Measurements from ENCODE around the gene KRT33B. TPM values are rescaled to one million over a fixed set of nuclear protein-coding genes. Genes with fewer than 3 reads are reported as not detected.

The KRT33B gene
- polyA plus RNA-seq, 10 donors, result 0.09 to 0.26 (median 0.18) TPM; not detected in 4

DNA sequence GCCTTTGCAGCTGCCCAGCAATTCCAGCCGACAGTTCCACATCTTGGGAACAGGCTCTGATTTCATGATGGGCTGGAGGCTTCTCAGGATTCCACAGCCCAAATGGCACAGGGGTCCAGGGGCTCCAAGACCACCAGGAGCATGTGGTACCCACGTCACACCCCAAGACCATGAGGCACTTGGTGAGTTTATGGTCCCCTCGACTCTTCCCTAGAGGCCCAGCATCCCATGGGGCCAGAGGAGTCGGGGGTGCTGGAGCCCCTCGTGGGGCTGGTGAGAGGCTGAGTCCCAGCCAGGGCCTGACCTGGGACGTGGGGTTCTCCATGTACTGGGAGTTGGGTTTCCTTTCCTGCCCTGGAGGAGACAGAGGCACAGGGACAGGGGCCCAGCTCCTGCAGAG is 44.0 kb downstream of the KRT33B start:
- DNase-seq, result no peak

DNA sequence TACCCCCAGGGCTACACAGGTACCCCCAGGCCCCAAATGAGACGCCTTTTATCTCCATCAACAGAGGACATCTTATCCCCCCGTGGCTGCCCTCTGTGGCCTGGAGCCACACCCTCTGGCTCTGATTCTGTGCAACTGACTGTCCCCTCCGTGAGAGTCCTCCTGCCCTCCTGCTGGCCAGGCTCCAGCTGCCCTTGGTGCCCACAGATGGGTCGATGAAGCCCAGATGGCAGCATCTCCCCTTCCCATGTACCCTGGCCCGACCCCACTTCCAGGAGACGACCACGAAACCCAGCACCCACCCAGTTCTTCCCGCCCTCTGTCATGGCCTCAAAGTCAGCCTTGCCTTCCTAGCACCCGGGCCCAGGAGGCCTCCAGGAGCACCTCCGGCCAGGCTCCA is 44.5 kb downstream of the KRT33B start:
- DNase-seq, result no peak

DNA sequence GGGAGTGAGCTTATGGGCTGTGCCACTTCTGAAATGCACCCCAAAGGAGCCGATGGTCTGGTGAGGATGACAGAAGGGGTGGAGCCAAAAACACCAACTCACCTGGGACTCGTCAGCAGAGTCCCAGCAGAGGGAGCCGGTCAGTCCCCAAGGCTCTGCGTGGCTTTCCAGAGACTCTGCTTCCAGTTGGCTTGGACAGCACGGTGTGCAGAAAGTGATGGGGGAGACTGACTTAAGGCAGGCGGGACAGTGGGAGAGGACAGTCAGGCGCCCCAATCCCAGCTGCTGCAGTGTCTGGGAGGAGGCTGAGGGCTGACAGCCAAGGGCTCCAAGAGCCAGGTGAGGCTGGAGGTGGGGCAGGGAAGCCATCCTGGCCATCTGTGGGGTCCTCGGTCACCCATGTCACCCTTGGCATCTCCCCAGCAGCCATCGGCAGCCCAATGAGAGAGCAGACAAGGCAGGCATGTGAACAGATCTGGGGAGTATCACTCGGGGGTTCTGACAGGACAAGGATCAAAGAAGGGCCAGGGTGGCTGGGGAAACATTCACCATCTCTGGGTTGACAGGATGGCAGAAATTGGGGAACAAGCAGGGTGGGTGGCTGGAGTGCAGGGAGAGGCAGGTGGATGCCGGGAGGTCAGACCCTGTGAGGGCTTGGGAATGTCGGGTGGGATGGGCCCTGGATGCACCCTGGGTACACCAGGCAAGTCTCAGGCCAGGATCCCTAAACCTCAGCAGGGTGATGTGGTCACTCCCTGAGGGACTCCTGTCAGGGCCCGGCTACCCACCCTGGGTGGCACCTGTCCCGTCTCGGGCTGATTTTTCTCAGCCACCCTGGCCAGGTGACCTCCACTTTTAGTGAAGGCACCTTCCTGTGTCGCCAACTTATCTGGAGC is 45.2 kb downstream of the KRT33B start:
- no peak for DNase-seq

DNA sequence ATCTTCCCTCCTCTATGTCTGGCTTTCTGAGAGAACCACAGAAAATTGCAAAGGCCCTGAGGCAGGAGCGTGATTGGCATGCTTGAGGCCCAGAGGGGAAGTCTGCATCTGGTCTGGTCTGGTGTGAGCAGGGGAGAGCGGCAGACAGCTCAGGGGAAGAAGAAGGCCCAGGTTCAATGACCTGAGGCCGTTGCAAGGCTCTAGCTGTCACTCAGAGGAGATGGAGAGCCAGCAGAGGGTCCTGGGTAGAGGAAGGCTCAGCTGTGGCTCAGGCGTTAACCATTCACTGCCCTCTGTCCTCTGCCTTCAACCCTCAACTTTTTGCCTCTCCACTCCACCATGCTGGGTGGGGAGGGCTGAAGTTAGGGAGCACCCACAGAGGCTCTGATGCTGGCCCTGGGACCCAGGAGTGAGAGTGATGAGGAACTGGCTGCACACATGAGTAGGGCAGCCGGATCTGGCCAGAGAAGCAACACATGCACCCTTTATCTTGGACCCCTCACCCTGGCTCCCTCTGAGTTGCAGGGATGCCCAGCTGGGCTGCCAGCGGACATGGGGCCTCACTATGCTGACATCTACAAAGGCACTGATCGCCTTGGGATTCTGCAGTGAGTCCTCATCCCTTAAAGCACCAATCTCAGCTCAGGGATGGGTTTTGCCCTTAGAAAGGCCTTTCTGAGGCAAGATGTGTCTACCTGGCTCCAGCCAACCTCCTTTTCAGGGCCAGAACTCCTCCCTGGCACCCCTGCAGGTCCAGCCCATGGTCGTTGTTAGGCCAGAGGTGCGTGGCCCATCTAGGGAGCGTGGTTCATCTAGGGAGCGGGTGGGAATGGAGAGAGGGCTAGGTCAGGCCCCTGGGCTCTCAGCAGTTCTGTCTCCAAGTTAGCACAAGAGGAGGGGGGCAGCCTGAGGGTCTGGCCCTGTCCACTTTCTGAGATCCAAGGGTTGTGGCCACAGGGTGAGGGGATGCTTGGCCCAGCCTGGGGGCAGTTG is 46.4 kb downstream of the KRT33B start:
- no peak for DNase-seq

DNA sequence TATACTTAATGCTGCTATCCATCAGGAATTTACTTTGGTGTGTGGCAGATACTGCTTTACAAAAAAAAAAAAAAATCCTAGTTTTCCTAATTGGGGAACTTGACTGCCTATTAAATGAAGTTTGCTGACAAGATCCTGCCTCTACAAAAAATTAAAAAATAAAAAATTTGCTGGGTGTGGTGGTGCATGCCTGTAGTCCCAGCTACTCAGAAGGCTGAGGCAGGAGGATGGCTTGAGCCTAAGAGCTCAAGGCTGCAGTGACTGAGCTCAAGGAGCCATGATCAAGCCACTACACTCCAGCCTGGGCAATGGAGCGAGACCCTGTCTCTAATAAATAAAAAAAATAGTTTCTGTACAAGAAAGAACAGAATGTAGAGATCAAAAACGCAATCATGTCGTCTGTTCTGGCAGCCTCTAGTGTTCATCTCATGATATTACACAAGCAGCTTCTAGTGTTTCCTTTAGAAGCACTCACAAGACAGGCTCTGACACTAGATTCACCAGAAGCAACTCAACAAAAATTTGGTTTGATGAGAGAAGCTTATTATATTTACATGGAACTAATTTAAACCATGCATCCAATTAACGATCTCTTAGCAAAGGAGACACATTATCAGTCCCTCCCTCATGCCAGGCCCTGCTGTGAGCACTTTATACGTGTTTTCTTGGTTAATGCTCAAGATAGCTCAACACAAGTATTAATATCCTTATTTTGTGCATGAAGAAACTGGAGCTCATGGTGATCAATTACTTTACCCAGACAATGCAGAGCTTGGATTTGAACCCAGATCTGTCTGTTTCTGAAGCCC is 47.3 kb downstream of the KRT33B start:
- peak; percentile 17 to 53 (median 29) for DNase-seq

DNA sequence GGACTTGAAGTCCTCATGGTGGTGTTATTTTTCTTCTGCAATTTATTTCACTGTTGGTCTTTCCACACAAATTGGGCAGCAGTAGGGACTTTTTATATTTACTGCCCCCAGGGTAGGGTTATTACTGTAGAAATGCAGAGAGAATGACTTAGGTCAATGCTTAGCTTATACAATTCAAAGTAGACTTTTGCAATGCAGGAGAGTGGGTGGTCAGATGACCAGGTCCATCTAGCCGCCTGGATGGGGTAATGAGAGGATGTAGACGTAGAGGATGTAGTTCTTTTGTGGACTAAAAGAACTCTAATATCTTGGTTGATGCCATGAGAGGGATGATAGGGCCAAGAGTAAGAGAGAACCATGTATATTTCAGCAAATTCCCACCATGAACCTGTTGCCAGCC is 51.4 kb downstream of the KRT33B start:
- no peak for DNase-seq

DNA sequence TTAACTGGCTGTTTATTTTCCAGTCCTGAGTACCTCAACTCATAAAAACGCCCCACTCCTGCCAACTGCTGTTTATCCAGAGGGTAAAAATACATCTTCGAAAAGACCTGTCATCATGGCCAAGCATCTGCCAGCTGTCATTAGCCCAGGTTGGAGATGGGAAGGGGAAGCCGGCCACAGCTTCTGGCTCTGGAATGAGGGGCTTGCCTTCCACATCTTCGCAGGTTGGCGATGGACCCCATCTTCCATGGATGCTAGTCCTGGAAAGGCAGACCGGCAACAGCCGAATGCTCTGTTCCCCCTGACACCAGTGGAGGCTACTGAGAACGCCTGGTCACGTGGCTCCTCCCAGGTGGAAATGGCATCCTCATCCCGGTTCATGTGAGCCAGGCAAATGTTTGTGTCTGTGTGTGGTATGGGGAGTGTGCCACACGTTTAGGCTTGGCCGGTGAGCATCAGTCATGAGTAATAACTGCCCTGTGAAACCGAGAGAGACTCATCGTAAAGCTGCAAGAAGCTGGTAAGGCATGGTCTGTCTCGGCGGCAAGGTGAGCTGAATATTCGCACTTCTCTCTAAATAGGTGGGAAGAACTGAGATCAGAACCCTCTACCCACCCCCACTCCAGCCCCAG is 53.7 kb downstream of the KRT33B start:
- DNase-seq, result no peak

DNA sequence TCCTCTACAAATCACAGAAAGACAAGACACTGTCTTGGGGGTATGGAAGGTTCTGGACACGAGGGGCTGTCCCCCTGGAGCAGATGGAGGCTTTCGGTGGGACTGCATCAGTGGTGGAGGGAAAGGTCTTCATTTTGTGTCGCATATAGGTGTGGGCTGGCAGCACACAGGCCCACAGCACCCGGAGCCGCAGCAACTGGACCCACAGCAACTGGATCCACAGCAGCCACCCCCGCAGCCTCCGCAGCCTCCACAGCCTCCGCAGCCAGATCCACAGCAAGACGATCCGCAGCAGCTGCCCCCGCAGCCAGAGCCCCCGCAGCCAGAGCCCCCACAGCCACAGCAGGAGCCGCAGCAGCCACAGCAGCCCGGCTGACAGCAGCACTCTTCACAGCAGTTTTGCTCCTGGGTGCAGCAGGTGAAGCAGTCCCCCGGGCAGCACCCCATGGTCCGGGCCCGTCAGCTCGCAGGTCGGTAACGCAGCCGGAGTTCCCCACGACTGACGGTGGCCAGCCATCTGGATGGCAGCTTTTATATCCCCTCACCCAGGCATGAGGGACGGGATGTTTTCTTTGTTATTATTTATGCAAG is 54.3 kb downstream of the KRT33B start, which contains the start of gene KRTAP17-1:
TSS of gene KRTAP17-1 (minus strand) at position 507 of the 591 bp plus-strand sequence. CDS start at position 447, 60 bp downstream.
- no peak for DNase-seq

Other genes with a start within 250 kb of the KRT33B start
- not detected for gene KRTAP4-12, start 245.6 kb downstream of the KRT33B start, polyA plus RNA-seq (ENCODE audit: insufficient read length in 10 of 10)
- gene KRTAP4-6, start 229.3 kb downstream of the KRT33B start, polyA plus RNA-seq (ENCODE audit: insufficient read length in 10 of 10), result not detected
- gene KRTAP4-5, start 220.0 kb downstream of the KRT33B start, polyA plus RNA-seq (ENCODE audit: insufficient read length in 10 of 10), result not detected
- not detected for gene KRTAP4-4, start 209.1 kb downstream of the KRT33B start, polyA plus RNA-seq (ENCODE audit: insufficient read length in 10 of 10)
- gene KRTAP4-3, start 201.6 kb downstream of the KRT33B start, polyA plus RNA-seq (ENCODE audit: insufficient read length in 10 of 10), result not detected
- not detected for gene KRTAP4-2, start 191.6 kb downstream of the KRT33B start, polyA plus RNA-seq (ENCODE audit: insufficient read length in 10 of 10)
- gene KRTAP4-1, start 184.9 kb downstream of the KRT33B start, polyA plus RNA-seq (ENCODE audit: insufficient read length in 10 of 10), result not detected
- not detected for gene KRTAP9-1, start 179.9 kb downstream of the KRT33B start, polyA plus RNA-seq (ENCODE audit: insufficient read length in 10 of 10)
- not detected for gene KRTAP9-2, start 143.2 kb downstream of the KRT33B start, polyA plus RNA-seq (ENCODE audit: insufficient read length in 10 of 10)
- gene KRTAP9-3, start 137.4 kb downstream of the KRT33B start, polyA plus RNA-seq (ENCODE audit: insufficient read length in 10 of 10), result not detected
- not detected for gene KRTAP9-8, start 131.8 kb downstream of the KRT33B start, polyA plus RNA-seq (ENCODE audit: insufficient read length in 10 of 10)
- gene KRTAP9-4, start 120.1 kb downstream of the KRT33B start, polyA plus RNA-seq (ENCODE audit: insufficient read length in 10 of 10), result not detected
- not detected for gene KRTAP9-9, start 114.4 kb downstream of the KRT33B start, polyA plus RNA-seq (ENCODE audit: insufficient read length in 10 of 10)
- gene KRTAP9-6, start 104.4 kb downstream of the KRT33B start, polyA plus RNA-seq (ENCODE audit: insufficient read length in 10 of 10), result under 1 TPM in 5 of 10 donors, not detected in 5; 0.15 to 0.30 (median 0.27) TPM
- not detected for gene KRTAP9-7, start 94.1 kb downstream of the KRT33B start, polyA plus RNA-seq (ENCODE audit: insufficient read length in 10 of 10)
- gene KRTAP29-1, start 67.0 kb downstream of the KRT33B start, polyA plus RNA-seq (ENCODE audit: insufficient read length in 10 of 10), result not detected
- not detected for gene KRTAP16-1, start 60.5 kb downstream of the KRT33B start, polyA plus RNA-seq (ENCODE audit: insufficient read length in 10 of 10)
- gene KRTAP17-1, start 54.1 kb downstream of the KRT33B start, polyA plus RNA-seq (ENCODE audit: insufficient read length in 10 of 10), result not detected
- not detected for gene KRT33A, start 19.0 kb downstream of the KRT33B start, polyA plus RNA-seq (ENCODE audit: insufficient read length in 10 of 10)
- gene KRT34, start 12.5 kb upstream of the KRT33B start, polyA plus RNA-seq (ENCODE audit: insufficient read length in 10 of 10), result under 1 TPM in 1 of 10 donors, not detected in 9; 0.12 TPM
- gene KRT31, start 27.8 kb upstream of the KRT33B start, polyA plus RNA-seq (ENCODE audit: insufficient read length in 10 of 10), result 1 to 10 TPM; 3.3 to 6.5 (median 4.7) TPM
- not detected for gene KRT37, start 54.8 kb upstream of the KRT33B start, polyA plus RNA-seq (ENCODE audit: insufficient read length in 10 of 10)
- gene KRT38, start 71.2 kb upstream of the KRT33B start, polyA plus RNA-seq (ENCODE audit: insufficient read length in 10 of 10), result not detected
- under 1 TPM in 1 of 10 donors, not detected in 9; 0.11 TPM for gene KRT32, start 97.6 kb upstream of the KRT33B start, polyA plus RNA-seq (ENCODE audit: insufficient read length in 10 of 10)
- gene KRT35, start 111.3 kb upstream of the KRT33B start, polyA plus RNA-seq (ENCODE audit: insufficient read length in 10 of 10), result not detected
- not detected for gene KRT36, start 120.1 kb upstream of the KRT33B start, polyA plus RNA-seq (ENCODE audit: insufficient read length in 10 of 10)
- 100 to 1,000 TPM in 1 of 10 donors, 10 to 100 TPM in 1, under 1 TPM in 4, not detected in 4; 0.31 to 228 (median 0.67) TPM for gene KRT13, start 135.8 kb upstream of the KRT33B start, polyA plus RNA-seq (ENCODE audit: insufficient read length in 10 of 10)
- gene KRT15, start 149.1 kb upstream of the KRT33B start, polyA plus RNA-seq (ENCODE audit: insufficient read length in 10 of 10), result 100 to 1,000 TPM in 1 of 10 donors, 10 to 100 TPM in 1, under 1 TPM in 3, not detected in 5; 0.10 to 122 (median 0.89) TPM
- gene KRT19, start 158.5 kb upstream of the KRT33B start, polyA plus RNA-seq (ENCODE audit: insufficient read length in 10 of 10), result 10 to 100 TPM in 2 of 10 donors, 1 to 10 TPM in 2, under 1 TPM in 5, not detected in 1; 0.50 to 68.0 (median 0.83) TPM
- under 1 TPM in 2 of 10 donors, not detected in 8; 0.08 to 0.19 TPM for gene KRT9, start 202.2 kb upstream of the KRT33B start, polyA plus RNA-seq (ENCODE audit: insufficient read length in 10 of 10)
- 10 to 100 TPM in 2 of 10 donors, under 1 TPM in 5, not detected in 3; 0.26 to 72.1 (median 0.46) TPM for gene KRT14, start 217.1 kb upstream of the KRT33B start, polyA plus RNA-seq (ENCODE audit: insufficient read length in 10 of 10)
- gene KRT16, start 243.0 kb upstream of the KRT33B start, polyA plus RNA-seq (ENCODE audit: insufficient read length in 10 of 10), result 1 to 10 TPM in 1 of 10 donors, under 1 TPM in 1, not detected in 8; 0.84 to 2.3 TPM